ENCODE measurements around the gene ZNF189.

ZNF189 gene

GRCh38 chr9:101419863-101420262, 21.2 kb downstream of the ZNF189 start:
- no peak for DNase-seq (ENCODE audit: low read depth in 3 of 3)

- DNase-seq (ENCODE audit: low read depth in 3 of 3) = no peak
These were observed 23.0 kb downstream of the ZNF189 start for GRCh38 chr9:101421653-101422065.

GRCh38 chr9:101427358-101427757, 28.7 kb downstream of the ZNF189 start:
- no peak for DNase-seq (ENCODE audit: low read depth in 3 of 3)

- DNase-seq (ENCODE audit: low read depth in 3 of 3) = no peak
These were observed 29.5 kb downstream of the ZNF189 start for GRCh38 chr9:101427957-101428655.

GRCh38 chr9:101428909-101429308, 30.3 kb downstream of the ZNF189 start:
- DNase-seq (ENCODE audit: low read depth in 3 of 3) = no peak

GRCh38 chr9:101429736-101430135, 31.1 kb downstream of the ZNF189 start:
- no peak for DNase-seq (ENCODE audit: low read depth in 3 of 3)

- DNase-seq (ENCODE audit: low read depth in 3 of 3) = no peak
These were observed 33.5 kb downstream of the ZNF189 start for GRCh38 chr9:101432171-101432570.

- no peak for DNase-seq (ENCODE audit: low read depth in 3 of 3)
These were observed 34.1 kb downstream of the ZNF189 start for GRCh38 chr9:101432740-101433139.

GRCh38 chr9:101433229-101433628, 34.6 kb downstream of the ZNF189 start:
- DNase-seq (ENCODE audit: low read depth in 3 of 3) = no peak

GRCh38 chr9:101434998-101435397, 36.3 kb downstream of the ZNF189 start:
- DNase-seq (ENCODE audit: low read depth in 3 of 3) = no peak

- DNase-seq (ENCODE audit: low read depth in 3 of 3) = no peak
These were observed 37.0 kb downstream of the ZNF189 start, which contains the start of gene ALDOB for GRCh38 chr9:101435601-101436079. ALDOB (minus strand) TSS chr9:101435774; CDS start chr9:101430887, 4,887 bp downstream.

GRCh38 chr9:101437806-101438232, 39.2 kb downstream of the ZNF189 start:
- DNase-seq (ENCODE audit: low read depth in 3 of 3) = no peak

GRCh38 chr9:101438523-101438922, 39.9 kb downstream of the ZNF189 start:
- DNase-seq (ENCODE audit: low read depth in 3 of 3) = no peak

- DNase-seq (ENCODE audit: low read depth in 3 of 3) = no peak
These were observed 42.1 kb downstream of the ZNF189 start for GRCh38 chr9:101440714-101441230.

- no peak for DNase-seq (ENCODE audit: low read depth in 3 of 3)
These were observed 43.7 kb downstream of the ZNF189 start for GRCh38 chr9:101442318-101442717.

GRCh38 chr9:101442736-101443135, 44.1 kb downstream of the ZNF189 start:
- no peak for DNase-seq (ENCODE audit: low read depth in 3 of 3)

- no peak for DNase-seq (ENCODE audit: low read depth in 3 of 3)
These were observed 44.7 kb downstream of the ZNF189 start for GRCh38 chr9:101443364-101443771.

- DNase-seq (ENCODE audit: low read depth in 3 of 3) = no peak
These were observed 46.8 kb downstream of the ZNF189 start for GRCh38 chr9:101445353-101446029.

GRCh38 chr9:101446732-101447131, 48.1 kb downstream of the ZNF189 start:
- DNase-seq (ENCODE audit: low read depth in 3 of 3) = no peak

GRCh38 chr9:101448680-101449070, 50.0 kb downstream of the ZNF189 start:
- no peak for DNase-seq (ENCODE audit: low read depth in 3 of 3)

- peak; percentile 6 to 14 (median 11) for DNase-seq (ENCODE audit: low read depth in 3 of 3)
These were observed 50.5 kb downstream of the ZNF189 start for GRCh38 chr9:101449071-101449721.

- no peak for DNase-seq (ENCODE audit: low read depth in 3 of 3)
These were observed 52.3 kb downstream of the ZNF189 start for GRCh38 chr9:101450931-101451330.

Measured in stimulated activated CD4-positive, alpha-beta T cell treated with anti-CD3 and anti-CD28 coated beads, TNF-alpha, amount 100 ng/mL, for 4 hours (primary cell).